Spinal cord (tissue), 10 donors: ENCODE data around the gene CMSS1. TPM values are rescaled to one million over a fixed set of nuclear protein-coding genes. Genes with fewer than 3 reads are reported as not detected.

Experiments used
- DNase-seq, 6 donors: peaks; one replicate each; pipeline versions ENCODE4 v3.0.0 to v3.0.0-alpha.2; 2013 to 2015; ENCODE audit warnings: low spot score in 6 of 6, low read depth in 4 of 6
- H3K27ac ChIP-seq: one replicate; pipeline ENCODE4 v1.5.1; 2013; ENCODE audit warnings: low read depth, low read length, control low read depth
- H3K27me3 ChIP-seq: one replicate; pipeline ENCODE4 v1.6.1; 2013; ENCODE audit warnings: low read length; ENCODE audit not compliant: control insufficient read depth, insufficient read depth
- H3K36me3 ChIP-seq: one replicate; pipeline ENCODE4 v1.6.1; 2013; ENCODE audit warnings: low read length; ENCODE audit not compliant: control insufficient read depth, insufficient read depth
- H3K4me1 ChIP-seq: one replicate; pipeline ENCODE4 v1.6.1; 2013; ENCODE audit warnings: low read length; ENCODE audit not compliant: control insufficient read depth, insufficient read depth
- H3K4me3 ChIP-seq: one replicate; pipeline ENCODE4 v1.5.1; 2013; ENCODE audit warnings: low read depth, low read length, control low read depth
- H3K9me3 ChIP-seq: one replicate; pipeline ENCODE4 v1.6.1; 2013; ENCODE audit warnings: low read length; ENCODE audit not compliant: control insufficient read depth, insufficient read depth
- WGBS: methylation state at CpG from one replicate; pipeline ENCODE4 v1.1.5; 2013; ENCODE audit warnings: missing lambda C conversion rate; ENCODE audit not compliant: insufficient coverage; 5-methylcytosine and 5-hydroxymethylcytosine counted together
- polyA plus RNA-seq, 2 donors: library from polyadenylated mRNA; unstranded; fragments of 120-200 nt; gene quantifications; one replicate each; pipeline ENCODE4 v1.2.1, GENCODE V29; 2013; ENCODE audit not compliant: insufficient read length in 2 of 2
- total RNA-seq, 2 donors: library from RNA; depleted of rRNA in 1 of 2; stranded (reverse); fragments of 120-200 nt in 1 of 2; fragments of >200 nt in 1 of 2; gene quantifications; one replicate each; pipeline versions ENCODE4 v1.2.3 to v1.2.4, GENCODE V29; 2013 to 2014
- donor health status: healthy.

Gene CMSS1
- total and polyA plus RNA-seq, 4 donors: 19.9 to 50.4 (median 36.3) TPM

DNA sequence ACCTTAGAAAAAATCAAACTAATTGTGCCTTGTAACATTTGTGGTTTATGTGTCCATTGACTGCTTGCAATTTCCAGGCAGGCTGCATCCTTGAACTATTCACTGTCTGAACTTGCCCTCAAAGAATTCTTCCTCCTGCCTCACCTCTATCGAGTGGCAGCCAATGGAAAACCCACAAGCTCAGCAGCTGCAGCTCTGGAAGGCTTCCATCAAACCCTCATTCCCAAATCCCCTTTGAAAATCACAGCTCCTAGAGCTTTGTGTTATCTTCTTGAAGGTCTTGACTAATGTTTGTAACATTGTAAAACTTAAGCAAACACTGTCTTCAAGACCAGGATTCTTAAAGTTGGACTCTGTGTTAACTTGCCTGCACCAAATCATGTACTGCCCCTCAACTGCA is 215.5 kb downstream of the CMSS1 start:
- WGBS: 60% methylated on average over 1 of the region's 1 CpG
- Histone ChIP-seq H3K27ac (no peak overlapping the region), H3K9me3 (no peaks in the 10 kb centered on the region), H3K27me3 (no peaks in the 10 kb centered on the region), H3K36me3 (no peaks in the 10 kb centered on the region), H3K4me1 (no peaks in the 10 kb centered on the region), H3K4me3 (no peak overlapping the region)
- no peak for DNase-seq

DNA sequence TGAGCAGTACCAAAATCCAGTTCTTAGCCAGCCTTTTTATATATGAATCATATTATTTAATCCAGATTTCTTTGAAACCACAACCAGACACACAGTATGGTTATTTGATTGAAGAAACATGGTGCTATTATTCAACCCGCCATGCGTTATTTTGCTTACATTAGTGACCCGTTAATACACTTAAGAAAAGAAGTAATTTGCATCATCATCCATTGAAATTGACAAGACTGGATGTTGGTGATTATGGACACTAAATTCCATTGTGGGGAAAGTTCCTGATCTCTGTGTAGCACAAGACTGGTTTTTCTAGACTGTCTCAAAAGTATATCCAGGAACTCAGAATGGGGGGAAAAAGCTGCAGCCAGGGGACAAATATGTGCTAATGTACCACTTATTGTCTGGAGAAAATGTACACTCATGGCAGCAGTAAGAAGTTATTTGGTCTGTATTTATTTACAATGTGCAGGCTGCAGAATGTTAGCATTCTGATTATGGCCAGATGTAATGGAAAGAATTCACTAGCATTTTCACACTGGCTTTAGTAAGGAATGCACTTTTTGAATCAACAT is 216.3 kb downstream of the CMSS1 start:
- no peak for DNase-seq
- Histone ChIP-seq H3K9me3 (no peaks in the 10 kb centered on the region), H3K27me3 (no peaks in the 10 kb centered on the region), H3K27ac (no peak overlapping the region), H3K4me3 (no peak overlapping the region), H3K4me1 (no peaks in the 10 kb centered on the region), H3K36me3 (no peaks in the 10 kb centered on the region)
- no CpG with 5 or more reads among the region's 3 CpGs for WGBS

DNA sequence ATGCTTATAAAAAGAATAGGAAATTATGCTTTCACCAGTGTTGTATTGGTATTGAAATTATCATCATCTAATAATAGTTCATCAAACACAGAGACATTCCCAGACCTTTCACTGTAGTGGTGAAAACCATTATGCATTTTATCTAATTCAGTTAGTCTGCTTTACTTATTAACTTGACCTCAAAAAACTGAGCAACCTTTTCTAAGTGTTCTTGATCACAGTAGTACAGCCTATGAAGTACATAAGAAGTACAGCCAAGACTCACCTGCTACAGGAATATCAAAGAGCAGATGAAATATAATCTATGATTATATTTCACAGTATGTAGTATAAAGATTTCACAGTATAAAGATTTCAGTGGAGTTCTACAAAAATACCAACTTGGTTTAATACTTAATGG is 221.4 kb downstream of the CMSS1 start:
- Histone ChIP-seq H3K9me3 (no peaks in the 10 kb centered on the region), H3K27ac (no peak overlapping the region), H3K4me1 (no peaks in the 10 kb centered on the region), H3K27me3 (no peaks in the 10 kb centered on the region), H3K36me3 (no peaks in the 10 kb centered on the region), H3K4me3 (no peak overlapping the region)
- DNase-seq: no peak

DNA sequence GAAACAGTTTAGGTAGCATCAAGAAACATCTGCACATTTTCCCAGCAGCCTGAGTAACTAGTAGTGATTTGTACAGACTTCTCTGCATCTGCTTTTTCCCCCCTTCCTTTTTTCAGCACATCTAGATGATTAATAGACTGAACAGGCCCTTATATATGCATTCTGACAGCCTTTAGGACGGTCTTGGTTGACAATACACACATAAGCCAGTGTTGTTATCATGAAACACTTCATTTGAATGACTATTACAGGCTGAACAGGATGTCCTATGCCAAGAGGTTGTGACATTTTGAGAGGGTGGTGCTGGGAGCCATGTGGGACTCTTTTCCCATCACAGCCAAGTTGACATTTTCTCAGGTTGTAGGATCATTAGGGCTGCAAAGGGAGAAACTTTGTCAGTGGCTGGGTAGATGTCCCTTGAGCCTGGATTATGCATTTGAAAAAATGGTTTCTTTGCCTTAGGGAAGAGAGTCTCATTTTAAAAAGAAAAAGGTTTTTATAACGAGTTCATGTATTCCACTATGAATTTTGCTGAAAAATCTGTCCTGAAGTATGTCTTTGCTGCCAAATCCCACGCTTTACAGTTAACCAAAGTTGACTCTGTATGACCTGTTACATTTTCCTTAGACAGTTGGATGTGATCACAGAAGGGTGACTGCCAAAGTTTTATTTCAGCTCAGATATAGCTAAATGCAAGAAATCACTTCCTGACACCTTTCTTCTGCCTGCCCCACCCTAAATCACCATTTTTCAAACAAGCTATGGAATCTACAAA is 223.0 kb downstream of the CMSS1 start:
- H3K4me3 ChIP-seq: no peak overlapping the region
- peak overlapping the region; percentile 42 for H3K27ac ChIP-seq
- no peaks in the 10 kb centered on the region for H3K9me3 ChIP-seq
- H3K36me3 ChIP-seq: no peaks in the 10 kb centered on the region
- WGBS: 83% methylated on average over 1 of the region's 3 CpGs
- H3K27me3 ChIP-seq: no peaks in the 10 kb centered on the region
- no peaks in the 10 kb centered on the region for H3K4me1 ChIP-seq
- peak in 2 of 6 donors; percentile 20 to 34 for DNase-seq

DNA sequence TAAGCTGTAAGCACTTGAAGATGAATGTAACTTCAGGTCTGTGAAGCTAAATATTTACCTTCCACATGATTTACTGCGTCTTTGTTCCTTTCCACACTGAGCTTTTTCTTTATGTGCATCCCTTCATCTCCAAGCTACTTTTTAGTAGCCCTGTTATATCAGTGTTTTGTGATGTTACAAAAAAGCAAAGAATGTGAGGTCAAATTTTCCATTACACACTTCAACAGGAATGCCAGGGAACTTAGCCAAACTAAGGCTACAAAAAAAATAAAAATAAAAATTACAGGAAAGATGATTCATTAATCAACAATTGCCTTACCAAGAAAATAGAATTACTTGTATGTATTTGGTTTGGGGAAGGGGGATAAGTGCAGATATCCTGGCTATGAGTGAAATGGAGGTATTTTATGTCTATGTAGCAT is 223.7 kb downstream of the CMSS1 start:
- no peaks in the 10 kb centered on the region for H3K4me1 ChIP-seq
- peak overlapping the region; percentile 42 for H3K27ac ChIP-seq
- peak in 1 of 6 donors; percentile 33 for DNase-seq
- whole genome bisulfite sequencing: no CpG with 5 or more reads among the region's 1 CpG
- no peaks in the 10 kb centered on the region for H3K27me3 ChIP-seq
- H3K36me3 ChIP-seq: no peaks in the 10 kb centered on the region
- H3K9me3 ChIP-seq: no peaks in the 10 kb centered on the region
- no peak overlapping the region for H3K4me3 ChIP-seq

DNA sequence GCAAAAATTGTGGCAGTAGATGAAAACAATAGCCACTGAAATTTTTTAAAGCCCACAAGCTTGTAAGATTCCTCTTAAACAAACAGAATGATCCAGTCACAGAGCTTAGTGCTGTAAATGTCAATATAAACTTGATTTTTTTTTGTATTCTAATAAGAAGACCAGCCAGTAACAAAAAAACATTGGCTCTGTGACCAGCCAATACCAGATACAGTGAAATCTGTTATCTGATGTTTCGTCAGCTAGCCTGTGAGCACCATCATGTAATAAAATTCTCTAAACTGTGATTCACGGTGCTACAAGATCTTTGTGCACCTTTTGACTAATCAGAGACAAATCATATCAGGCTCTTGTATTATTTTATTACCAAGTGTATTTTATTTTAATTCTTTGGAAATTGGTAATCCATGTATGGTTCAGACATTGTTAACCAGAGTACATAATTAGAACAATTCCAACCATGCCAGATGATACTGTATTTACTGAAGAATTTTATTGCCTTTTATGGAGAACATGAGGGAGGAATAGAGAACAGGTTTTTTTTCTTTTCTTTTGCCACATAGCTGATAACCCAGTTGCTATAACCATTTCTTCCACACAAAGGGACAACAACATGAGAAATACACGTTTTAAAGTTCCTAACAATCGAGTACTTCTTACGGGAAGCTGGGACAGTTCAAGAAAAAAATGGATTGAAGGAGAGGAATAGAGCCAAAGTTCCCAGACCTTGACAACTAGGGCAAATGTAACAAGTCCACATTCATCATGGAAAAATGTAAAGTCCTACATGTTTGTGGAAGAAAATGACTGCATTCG is 224.7 kb downstream of the CMSS1 start:
- no peaks in the 10 kb centered on the region for H3K27me3 ChIP-seq
- H3K36me3 ChIP-seq: no peaks in the 10 kb centered on the region
- H3K27ac ChIP-seq: no peak overlapping the region
- no peaks in the 10 kb centered on the region for H3K4me1 ChIP-seq
- no peak for DNase-seq
- no peaks in the 10 kb centered on the region for H3K9me3 ChIP-seq
- no peak overlapping the region for H3K4me3 ChIP-seq
- 60% methylated on average over 1 of the region's 6 CpGs for WGBS

DNA sequence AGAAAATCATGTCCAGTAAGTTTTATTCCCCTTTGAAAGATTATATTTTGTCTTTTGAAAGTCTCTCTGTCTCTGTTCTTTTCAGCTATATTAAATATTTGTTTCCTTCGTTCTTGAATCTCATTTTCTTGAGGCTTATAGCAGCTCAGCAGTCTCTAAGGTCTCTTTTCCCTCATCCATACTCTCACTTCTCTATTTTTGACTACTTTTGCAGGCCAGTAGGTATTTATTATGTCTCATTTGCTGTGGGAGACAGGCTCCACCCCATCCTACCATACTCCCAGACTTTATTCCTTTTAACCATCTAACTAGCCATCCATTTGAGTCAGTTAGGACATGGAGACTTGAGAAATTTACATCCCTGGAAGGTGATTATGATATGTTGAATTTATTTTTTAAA is 225.6 kb downstream of the CMSS1 start:
- Histone ChIP-seq H3K4me3 (no peak overlapping the region), H3K27ac (no peak overlapping the region), H3K4me1 (no peaks in the 10 kb centered on the region), H3K9me3 (no peaks in the 10 kb centered on the region), H3K27me3 (no peaks in the 10 kb centered on the region), H3K36me3 (no peaks in the 10 kb centered on the region)
- WGBS: no CpG with 5 or more reads among the region's 1 CpG
- DNase-seq: no peak

DNA sequence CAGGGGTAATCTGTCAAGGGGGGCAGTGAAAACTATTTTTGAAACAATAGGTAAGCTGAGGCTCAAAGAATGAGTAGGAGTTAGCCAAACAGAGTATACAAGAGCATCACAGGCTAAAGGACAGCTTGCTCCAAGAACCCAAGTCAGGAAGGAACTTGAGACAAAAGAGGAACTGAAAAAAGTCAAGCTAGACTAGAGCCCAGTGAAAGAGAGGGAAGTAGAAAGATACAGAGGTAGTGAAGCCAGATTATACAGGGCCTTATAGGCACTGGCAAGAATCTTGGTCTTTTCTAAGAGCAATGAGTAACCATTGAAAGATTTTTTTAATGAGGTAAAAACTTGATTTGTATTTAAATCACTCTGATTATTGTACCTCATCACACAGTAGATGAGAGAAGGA is 226.7 kb downstream of the CMSS1 start:
- H3K27ac ChIP-seq: no peak overlapping the region
- H3K27me3 ChIP-seq: no peaks in the 10 kb centered on the region
- DNase-seq: no peak
- no peaks in the 10 kb centered on the region for H3K4me1 ChIP-seq
- H3K36me3 ChIP-seq: no peaks in the 10 kb centered on the region
- H3K4me3 ChIP-seq: no peak overlapping the region
- no peaks in the 10 kb centered on the region for H3K9me3 ChIP-seq

DNA sequence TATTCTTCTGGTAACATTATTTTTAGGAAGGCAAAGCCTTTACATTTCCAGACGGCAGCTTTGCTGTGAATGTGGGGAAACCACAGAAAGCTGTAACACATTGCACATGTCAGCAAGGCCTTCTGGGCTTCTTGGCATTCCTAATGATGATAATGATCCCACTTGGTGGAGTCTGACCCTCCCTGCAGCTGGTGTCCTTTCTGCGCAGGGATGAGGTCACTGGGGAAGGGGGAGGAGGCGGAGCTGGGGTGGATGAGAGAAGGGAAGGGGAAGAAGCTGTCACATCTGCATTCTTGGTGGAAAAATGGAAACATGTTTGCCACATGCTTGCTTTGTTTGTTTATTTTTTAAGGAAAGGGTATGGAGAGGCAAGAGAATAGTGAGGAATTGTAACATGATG is 228.0 kb downstream of the CMSS1 start:
- peak in 1 of 6 donors; percentile 52 for DNase-seq
- no peaks in the 10 kb centered on the region for H3K9me3 ChIP-seq
- H3K27me3 ChIP-seq: no peaks in the 10 kb centered on the region
- no peak overlapping the region for H3K27ac ChIP-seq
- H3K4me3 ChIP-seq: no peak overlapping the region
- no peaks in the 10 kb centered on the region for H3K36me3 ChIP-seq
- 80% methylated on average over 3 of the region's 3 CpGs for WGBS
- H3K4me1 ChIP-seq: no peaks in the 10 kb centered on the region
